HepG2 (cell line): Measurements from ENCODE around the gene TMEM214.

Source experiments
- ELF1 ChIP-seq: sonication (generic); formaldehyde crosslinking; IDR thresholded peaks from 2 replicates; pipeline ENCODE4 v1.4.0; 2020; ENCODE audit warnings: missing genetic modification reagents
- EZH2 ChIP-seq: conservative IDR thresholded peaks from 2 replicates; pipeline ENCODE4 v1.6.1; 2012; ENCODE audit warnings: mild to moderate bottlenecking, low read depth, low read length, moderate library complexity
- HNRNPLL ChIP-seq: fragments of 200-400 bp; formaldehyde crosslinking; IDR thresholded peaks from 2 replicates; pipeline ENCODE4 v1.6.1; 2017; ENCODE audit warnings: mild to moderate bottlenecking, low read depth, low read length; ENCODE audit not compliant: poor library complexity, severe bottlenecking
- IKZF1 ChIP-seq: fragments of 450-650 bp; IDR thresholded peaks from 2 replicates; pipeline ENCODE4 v1.7.1; 2016
- MXI1 ChIP-seq: IDR thresholded peaks from 3 replicates; pipeline ENCODE4 v1.6.1; 2012; ENCODE audit warnings: low read depth, low read length, inconsistent platforms, borderline replicate concordance
- PBX2 ChIP-seq: IDR thresholded peaks from 2 replicates; pipeline ENCODE4 v1.6.1; 2016; ENCODE audit warnings: control low read depth
- SIN3B ChIP-seq: fragments of 150-350 bp; IDR thresholded peaks from 2 replicates; pipeline ENCODE4 v1.6.1; 2014; ENCODE audit warnings: low read length
- ZFP36 ChIP-seq: fragments of 150-350 bp; IDR thresholded peaks from 2 replicates; pipeline ENCODE4 v1.6.1; 2018; ENCODE audit warnings: borderline replicate concordance, low read length, low read depth; ENCODE audit not compliant: partially characterized antibody
- ZNF224 ChIP-seq: sonication (generic); formaldehyde crosslinking; IDR thresholded peaks from 2 replicates; pipeline ENCODE4 v1.5.0; 2020; ENCODE audit warnings: mild to moderate bottlenecking, missing genetic modification reagents
- ZUFSP ChIP-seq: sonication (generic); formaldehyde crosslinking; IDR thresholded peaks from 2 replicates; pipeline ENCODE4 v1.9.0; 2021; ENCODE audit warnings: missing genetic modification reagents, mild to moderate bottlenecking, borderline replicate concordance
- TF ChIP-seq, protein P1 (sequence below): sonication (generic); formaldehyde crosslinking; IDR thresholded peaks from 2 replicates; pipeline ENCODE4 v1.4.0; 2020; ENCODE audit warnings: mild to moderate bottlenecking, missing genetic modification reagents
- TF ChIP-seq, protein P2 (sequence below): sonication (generic); formaldehyde crosslinking; IDR thresholded peaks from 2 replicates; pipeline ENCODE4 v1.8.1; 2023; ENCODE audit warnings: missing genetic modification reagents, inconsistent platforms, borderline replicate concordance
- TF ChIP-seq, protein P3 (sequence below): sonication (generic); formaldehyde crosslinking; IDR thresholded peaks from 2 replicates; pipeline ENCODE4 v1.4.0; 2020; ENCODE audit warnings: missing genetic modification reagents

DNA sequence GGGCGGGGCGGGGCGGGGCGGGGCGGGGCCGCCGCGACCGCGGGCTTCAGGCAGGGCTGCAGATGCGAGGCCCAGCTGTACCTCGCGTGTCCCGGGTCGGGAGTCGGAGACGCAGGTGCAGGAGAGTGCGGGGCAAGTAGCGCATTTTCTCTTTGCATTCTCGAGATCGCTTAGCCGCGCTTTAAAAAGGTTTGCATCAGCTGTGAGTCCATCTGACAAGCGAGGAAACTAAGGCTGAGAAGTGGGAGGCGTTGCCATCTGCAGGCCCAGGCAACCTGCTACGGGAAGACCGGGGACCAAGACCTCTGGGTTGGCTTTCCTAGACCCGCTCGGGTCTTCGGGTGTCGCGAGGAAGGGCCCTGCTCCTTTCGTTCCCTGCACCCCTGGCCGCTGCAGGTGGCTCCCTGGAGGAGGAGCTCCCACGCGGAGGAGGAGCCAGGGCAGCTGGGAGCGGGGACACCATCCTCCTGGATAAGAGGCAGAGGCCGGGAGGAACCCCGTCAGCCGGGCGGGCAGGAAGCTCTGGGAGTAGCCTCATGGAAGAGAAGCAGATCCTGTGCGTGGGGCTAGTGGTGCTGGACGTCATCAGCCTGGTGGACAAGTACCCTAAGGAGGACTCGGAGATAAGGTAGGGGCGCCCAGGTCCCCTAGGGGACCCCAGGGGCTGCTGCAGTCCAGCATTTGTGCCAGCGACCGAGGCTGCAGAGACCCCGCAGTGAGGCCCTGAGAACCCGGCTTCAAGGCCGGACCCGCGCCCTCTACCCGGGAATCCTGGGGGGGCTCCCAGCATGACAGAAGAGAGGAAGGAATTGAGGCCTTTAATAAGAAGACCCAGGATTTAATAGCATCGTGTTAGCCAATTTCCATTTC, 54.2 kb downstream of the TMEM214 start, which contains the start of gene KHK:
- TF ChIP-seq MXI1 (no peak), PBX2 (CRISPR knock-in tag) (no peak), SIN3B (no peak), ZUFSP (CRISPR knock-in tag) (no peak), ELF1 (CRISPR knock-in tag) (0 out of 2 replicates have a peak, but pooled peaks have one; percentile 11), HNRNPLL (no peak), IKZF1 (no peak), EZH2 (no peak), ZFP36 (no peak), ZNF224 (CRISPR knock-in tag) (no peak)
- TF ChIP-seq, protein P1, sequence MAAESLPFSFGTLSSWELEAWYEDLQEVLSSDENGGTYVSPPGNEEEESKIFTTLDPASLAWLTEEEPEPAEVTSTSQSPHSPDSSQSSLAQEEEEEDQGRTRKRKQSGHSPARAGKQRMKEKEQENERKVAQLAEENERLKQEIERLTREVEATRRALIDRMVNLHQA (CRISPR knock-in tag): no peak
- TF ChIP-seq, protein P2, sequence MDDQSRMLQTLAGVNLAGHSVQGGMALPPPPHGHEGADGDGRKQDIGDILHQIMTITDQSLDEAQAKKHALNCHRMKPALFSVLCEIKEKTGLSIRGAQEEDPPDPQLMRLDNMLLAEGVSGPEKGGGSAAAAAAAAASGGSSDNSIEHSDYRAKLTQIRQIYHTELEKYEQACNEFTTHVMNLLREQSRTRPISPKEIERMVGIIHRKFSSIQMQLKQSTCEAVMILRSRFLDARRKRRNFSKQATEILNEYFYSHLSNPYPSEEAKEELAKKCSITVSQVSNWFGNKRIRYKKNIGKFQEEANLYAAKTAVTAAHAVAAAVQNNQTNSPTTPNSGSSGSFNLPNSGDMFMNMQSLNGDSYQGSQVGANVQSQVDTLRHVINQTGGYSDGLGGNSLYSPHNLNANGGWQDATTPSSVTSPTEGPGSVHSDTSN: peak; percentile 51; the same call in 1 of the 2 replicates
- TF ChIP-seq, protein P3, sequence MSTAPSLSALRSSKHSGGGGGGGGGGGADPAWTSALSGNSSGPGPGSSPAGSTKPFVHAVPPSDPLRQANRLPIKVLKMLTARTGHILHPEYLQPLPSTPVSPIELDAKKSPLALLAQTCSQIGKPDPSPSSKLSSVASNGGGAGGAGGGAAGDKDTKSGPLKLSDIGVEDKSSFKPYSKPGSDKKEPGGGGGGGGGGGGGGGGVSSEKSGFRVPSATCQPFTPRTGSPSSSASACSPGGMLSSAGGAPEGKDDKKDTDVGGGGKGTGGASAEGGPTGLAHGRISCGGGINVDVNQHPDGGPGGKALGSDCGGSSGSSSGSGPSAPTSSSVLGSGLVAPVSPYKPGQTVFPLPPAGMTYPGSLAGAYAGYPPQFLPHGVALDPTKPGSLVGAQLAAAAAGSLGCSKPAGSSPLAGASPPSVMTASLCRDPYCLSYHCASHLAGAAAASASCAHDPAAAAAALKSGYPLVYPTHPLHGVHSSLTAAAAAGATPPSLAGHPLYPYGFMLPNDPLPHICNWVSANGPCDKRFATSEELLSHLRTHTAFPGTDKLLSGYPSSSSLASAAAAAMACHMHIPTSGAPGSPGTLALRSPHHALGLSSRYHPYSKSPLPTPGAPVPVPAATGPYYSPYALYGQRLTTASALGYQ (CRISPR knock-in tag): no peak
